ENCODE data around the gene TMEM247.

DNA sequence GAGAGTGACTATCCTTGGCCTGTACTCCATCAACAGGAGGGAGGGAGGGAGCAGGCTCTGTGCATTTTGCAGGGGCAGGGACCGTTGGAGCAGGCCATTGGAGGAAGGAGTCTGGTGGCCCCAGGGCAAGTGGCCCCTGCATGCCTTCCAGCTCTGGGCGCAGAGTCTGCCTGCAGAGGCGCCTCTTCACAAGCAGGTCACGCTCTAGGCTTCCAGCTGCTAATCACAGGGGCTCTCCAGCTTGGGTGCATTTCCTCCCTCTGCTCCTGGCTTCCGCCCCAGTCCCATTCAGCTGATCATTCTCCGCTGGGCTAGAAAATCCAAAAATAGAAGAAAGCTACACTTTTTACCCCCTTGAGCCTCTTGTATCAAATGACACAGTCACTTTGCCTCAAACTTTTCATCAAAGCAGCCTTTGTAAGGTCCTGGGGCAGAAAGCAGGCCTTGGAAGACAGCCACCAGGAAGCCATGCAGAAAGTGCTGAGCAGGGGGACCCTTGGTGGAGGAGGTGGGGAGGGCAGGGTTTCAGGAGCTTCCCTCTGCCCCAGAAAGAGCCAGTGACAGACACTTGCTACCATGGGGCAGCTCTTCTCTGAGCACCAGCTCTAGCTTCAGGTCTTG is 11.3 kb downstream of the TMEM247 start:
- no peak for TF ChIP-seq POLR2A (IDR thresholded peaks at IDR 0.05; ENCODE audit: low read length)
- TF ChIP-seq GATA1 (IDR thresholded peaks at IDR 0.05; ENCODE audit: low read depth, low read length): no peak
